ENCODE results near the gene CACNG3. TPM values are rescaled to one million over a fixed set of nuclear protein-coding genes. Genes with fewer than 3 reads are reported as not detected.
"Not testable (repeated sequence)": the region's sequence is repeated elsewhere in the genome, so short reads cannot be mapped to it uniquely, and the experiment has no call there.

The CACNG3 gene
- total RNA-seq, 1 donor = not detected

DNA sequence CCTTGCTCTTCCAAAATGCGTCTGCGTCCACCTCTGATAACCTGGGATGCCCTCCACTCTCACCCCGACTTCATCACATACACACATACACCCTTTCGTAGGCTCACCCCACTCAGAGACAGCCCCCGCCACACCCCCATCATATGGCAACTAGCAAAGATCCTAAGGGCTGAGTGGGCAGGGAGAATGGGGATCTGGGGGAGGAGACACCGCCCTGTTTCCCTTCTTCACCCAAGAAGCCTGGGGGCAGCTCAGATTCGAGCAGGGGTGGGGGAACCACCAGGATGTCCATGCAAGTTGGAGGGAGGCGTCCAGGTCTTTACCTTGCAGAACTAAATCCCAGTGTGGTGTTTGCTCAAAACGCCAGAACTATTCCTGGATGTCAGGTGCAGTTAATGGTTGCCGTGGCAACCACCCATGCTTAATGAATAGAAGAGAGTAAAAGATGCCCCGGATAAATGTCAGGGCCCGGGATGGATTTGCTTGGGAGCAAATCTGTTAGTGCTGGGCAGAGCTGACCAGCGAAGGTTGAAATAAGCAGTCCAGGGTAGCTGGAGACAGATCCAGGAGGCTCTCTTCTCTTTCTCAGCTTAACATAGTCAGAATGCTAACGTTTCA lies 72.8 kb downstream of the CACNG3 start:
- DNase-seq (ENCODE audit: low read depth in 2 of 3, low spot score in 2 of 3) = no peak

DNA sequence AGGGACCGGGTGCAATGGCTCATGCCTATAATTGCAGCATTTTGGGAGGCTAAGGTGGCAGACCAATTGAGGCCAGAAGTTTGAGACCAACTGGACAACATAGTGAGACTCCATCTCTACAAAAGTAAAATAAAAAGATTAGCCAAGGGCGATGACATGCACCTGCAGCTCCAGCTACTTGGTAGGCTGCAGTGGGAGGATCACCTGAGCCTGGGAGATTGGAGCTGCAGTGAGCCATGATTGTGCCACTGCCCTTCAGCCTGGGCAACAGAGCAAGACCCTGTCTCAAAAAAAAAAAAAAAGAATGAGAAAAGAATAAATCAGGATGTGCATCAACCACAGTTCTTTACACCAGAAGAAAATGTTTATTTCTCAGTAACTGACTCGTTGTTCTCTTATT lies 76.0 kb downstream of the CACNG3 start:
- DNase-seq (ENCODE audit: low read depth in 2 of 3, low spot score in 2 of 3) = no peak

DNA sequence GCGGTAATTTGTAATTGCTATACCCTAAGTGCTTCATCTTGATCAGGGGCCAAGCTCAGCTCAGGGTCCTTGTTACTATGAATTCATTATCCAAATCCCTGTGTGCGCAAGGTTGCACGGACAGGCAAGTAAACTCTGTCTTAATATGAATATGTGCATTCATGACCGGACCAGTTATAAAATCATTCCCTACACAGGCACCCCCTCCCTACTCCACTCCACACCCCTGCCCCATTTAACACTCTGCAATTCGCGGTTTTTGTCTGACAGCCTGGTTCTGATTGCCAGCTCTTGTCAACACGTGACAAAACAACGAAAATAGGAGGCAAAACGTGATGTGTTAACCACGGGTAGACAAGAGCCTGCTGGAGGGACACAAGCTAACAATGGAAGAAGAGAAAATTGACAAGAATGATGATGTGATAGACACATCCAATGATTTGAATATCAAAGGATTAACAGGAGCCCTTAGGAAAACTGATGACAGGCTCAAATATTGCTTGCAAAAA lies 76.5 kb downstream of the CACNG3 start:
- DNase-seq (ENCODE audit: low read depth in 2 of 3, low spot score in 2 of 3) = no peak

DNA sequence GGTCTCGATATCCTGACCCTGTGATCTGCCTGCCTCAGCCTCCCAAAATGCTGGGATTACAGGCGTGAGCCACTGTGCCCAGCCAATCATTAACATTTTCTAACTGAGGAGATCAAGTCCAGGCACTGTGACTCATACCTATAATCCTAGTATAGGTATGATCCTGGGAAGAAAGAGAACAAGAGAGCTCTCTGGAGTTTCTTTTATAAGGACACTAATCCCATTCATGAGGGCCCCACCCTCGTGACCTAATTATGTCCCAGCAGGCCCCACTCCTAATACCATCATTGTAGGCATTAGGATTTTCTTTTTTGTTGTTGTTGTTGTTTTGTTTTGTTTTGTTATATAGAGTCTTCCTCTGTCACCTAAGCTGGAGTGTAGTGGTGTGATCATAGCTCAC lies 80.4 kb downstream of the CACNG3 start:
- DNase-seq (ENCODE audit: low read depth in 2 of 3, low spot score in 2 of 3) = no peak

DNA sequence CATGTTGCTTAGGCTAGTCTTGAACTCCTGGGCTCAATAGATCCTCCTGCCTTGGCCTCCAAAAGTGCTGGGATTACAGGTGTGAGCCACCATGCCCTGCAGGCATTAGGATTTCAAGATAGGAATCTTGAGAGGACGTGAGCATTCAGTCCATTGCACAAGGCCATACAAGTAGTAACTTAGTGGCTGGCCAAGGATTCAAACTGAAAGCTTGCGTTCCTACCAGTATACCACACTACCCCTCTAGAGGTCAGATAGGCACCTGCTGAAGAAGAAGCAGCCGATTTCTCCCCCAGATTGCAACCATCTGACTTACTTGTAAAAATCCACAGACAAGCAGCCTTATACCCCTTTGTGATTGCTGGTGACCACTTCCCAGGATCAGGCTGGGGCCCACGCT lies 80.9 kb downstream of the CACNG3 start:
- DNase-seq (ENCODE audit: low read depth in 2 of 3, low spot score in 2 of 3) = no peak

DNA sequence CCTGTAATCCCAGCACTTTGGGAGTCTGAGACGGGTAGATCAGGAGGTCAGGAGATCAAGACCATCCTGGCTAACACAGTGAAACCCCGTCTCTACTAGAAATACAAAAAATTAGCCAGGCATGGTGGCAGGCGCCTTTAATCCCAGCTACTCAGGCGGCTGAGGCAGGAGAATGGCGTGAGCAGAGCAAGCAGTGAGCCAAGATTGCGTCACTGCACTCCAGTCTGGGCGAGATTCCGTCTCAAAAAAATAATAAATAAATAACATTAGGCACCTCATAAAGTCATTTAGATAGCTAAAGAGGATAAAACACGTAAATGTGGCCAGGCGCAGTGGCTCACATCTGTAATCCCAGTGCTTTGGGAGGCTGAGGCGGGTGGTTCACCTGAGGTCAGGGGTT lies 87.7 kb downstream of the CACNG3 start:
- DNase-seq (ENCODE audit: low read depth in 2 of 3, low spot score in 2 of 3) = not testable (repeated sequence)

DNA sequence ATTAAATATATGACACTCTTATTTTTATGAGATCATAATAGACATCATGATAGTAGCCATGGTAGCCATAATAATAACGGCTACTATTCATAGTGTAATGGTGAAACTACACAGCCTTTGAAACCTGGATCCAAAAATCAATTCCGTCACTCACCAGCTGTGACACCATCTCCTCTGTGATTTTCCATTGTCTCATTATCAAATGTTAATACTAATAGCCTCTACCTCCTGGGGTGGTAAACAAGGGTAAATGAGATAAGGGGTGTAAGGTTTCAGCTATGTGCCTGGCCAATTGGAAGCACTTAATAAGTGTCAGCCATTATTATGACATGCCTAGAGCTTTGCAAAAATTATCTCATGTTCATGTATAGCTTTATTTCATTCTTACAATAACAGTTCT lies 88.6 kb downstream of the CACNG3 start:
- DNase-seq (ENCODE audit: low read depth in 2 of 3, low spot score in 2 of 3) = no peak

DNA sequence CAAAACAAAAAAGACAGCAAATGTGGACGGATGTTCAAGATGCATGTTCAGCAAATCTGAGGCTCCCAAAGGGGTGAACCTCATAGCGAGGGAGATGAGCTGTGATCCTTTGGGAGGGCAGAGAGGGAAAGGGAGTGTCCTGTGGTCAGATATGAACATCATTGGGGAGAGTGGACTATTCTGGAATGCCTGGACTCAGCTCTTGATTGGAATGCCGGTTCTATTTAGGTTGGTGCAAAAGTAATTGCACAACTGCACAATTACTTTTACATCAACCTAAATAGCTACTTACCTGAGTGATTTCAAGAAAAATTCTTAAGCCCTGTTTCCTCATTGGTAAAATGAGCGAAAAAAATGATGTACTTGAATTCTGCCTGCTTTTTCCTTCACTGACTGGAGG lies 89.6 kb downstream of the CACNG3 start:
- DNase-seq (ENCODE audit: low read depth in 2 of 3, low spot score in 2 of 3) = no peak

DNA sequence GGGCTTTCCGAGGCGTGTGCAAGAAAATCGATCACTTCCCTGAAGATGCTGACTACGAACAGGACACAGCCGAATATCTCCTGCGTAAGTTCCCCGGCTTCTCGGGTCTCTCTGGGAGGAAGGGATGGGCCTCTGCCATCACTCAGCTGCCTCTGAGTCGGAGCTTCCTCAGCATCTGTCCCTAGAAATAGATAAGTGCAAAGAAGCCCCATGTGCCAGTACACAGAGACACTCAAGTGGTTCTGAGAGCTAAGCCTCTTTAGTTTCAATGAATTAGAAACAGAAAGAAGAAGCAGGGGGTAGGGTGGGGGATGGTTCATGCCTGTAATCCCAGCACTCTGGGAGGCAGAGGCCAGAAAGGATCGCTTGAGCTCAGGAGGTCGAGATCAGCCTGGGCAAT lies 90.6 kb downstream of the CACNG3 start:
- DNase-seq (ENCODE audit: low read depth in 2 of 3, low spot score in 2 of 3) = no peak

DNA sequence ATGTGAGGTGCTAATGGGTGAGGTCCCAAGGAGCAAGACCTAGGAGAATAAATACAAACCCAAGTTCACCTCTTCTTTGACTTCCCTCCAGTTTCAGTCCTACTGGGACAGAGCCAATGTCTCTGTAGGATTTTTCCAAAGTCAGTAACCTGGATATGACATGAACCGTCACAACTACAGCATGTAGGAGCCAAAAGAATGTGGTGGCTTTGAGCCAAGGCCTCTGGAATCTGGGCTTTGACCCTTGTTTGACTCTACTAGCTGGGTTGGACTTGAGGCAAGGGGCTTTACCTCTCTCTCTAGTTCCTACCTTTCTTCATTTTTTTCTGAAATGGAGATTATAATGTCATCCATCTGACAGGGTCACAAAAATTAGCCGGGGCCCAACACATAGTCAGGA lies 91.4 kb downstream of the CACNG3 start:
- DNase-seq (ENCODE audit: low read depth in 2 of 3, low spot score in 2 of 3) = no peak

DNA sequence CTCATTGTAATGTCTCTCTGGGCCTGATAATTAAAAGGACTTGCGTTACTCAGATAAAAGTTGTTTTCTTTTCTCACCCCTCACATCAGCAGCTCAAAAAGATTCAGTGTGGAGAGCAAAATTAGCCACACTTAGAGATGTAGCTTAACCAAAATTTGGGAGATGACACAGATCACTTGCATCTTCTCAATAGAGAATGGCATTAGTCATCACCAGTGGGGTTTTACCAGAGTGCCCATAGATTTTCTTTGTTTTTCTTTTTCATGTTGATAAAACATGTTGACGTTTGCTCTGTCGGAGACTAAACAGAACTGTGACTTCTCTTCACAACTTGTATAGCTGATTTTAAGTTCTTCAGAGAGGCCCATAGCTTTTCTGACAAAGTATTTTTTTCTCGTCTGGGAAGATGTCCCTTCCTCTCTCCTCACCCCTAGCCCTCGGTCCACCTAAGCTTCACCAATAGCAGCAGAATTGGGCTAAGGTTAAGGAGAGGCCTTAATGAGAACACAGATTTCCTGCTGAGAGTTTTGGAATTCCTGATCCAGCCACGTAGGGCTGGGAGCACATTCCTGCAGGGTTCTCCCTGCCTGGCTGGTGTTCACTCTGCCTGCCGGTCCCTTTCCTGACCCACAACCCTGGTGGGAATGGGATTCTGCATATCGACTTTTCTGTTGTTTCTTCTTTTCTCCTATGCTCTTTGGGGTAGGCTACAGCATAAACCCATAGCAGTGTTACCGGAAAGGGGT lies 92.6 kb downstream of the CACNG3 start:
- DNase-seq (ENCODE audit: low read depth in 2 of 3, low spot score in 2 of 3) = no peak

DNA sequence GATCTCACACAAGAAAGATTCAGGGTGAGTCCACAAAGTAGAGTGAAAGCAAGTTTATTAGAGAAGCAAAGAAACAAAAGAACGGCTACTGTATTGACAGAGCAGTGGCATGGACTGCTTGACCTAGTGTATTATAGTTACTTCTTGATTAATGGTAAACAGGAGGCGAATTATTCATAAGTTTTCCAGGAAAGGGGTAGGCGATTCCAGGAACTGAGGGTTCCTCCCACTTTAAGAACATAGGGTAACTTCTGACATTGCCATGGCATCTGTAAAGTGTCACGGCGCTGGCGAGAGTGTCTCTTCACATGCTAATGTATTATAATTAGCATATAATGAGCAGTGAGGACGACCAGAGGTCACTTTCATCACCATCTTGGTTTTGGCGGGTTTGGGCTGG lies 93.2 kb downstream of the CACNG3 start:
- DNase-seq (ENCODE audit: low read depth in 2 of 3, low spot score in 2 of 3) = no peak

DNA sequence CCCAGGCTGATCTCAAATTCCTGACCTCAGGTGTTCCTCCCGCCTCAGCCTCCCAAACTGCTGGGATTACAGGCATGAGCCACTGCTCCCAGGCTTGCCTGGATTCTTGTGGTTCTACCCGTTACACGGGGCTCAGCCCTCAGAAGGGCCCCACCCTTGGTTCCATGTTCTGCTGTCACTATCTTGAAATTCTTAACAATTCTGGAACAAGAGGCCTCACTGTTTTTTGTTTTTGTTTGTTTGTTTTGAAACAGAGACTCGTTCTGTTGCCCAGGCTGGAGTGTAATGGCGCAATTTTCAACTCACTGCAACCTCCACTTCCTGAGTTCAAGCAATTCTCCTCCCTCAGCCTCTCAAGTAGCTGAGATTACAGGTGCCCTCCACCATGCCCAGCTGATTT lies 96.6 kb downstream of the CACNG3 start:
- DNase-seq (ENCODE audit: low read depth in 2 of 3, low spot score in 2 of 3) = no peak

DNA sequence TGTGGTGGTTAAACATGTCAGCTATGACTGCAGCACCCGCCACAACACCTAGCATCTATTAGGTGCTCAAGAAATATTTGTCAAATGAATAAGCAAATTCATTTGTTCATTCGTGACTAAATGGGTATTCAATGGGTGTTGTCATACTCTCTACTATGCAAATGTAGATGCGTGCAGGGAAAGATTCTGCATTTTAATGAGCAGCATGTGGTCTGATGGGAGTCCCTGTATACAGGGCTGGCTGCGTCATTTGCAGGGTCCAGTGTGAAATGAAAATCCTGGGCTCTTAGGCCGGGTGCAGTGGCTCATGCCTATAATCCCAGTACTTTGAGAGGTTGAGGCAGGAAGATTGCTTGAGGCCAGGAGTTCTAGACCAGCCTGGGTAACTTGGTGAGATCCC lies 97.5 kb downstream of the CACNG3 start:
- no peak for DNase-seq (ENCODE audit: low read depth in 2 of 3, low spot score in 2 of 3)

DNA sequence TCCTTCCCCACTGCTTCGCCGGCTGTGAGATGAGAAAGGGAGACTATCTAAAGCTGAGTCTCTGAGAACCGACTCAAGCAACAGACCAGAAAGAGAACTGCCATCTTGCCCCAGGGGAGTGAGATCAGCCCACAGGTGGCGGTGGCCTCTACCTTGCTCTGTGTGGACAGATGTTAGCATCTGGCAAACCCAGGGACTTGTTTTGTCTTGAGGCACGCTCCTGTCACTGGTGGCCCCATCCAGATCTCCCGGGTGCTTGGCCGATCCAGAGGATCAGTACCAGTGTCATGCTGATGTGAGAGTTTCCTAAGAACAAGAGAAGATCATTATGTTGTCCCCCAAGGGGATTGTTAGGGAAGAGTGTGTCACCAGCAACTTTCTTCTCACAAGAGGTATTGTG lies 101.4 kb downstream of the CACNG3 start:
- no peak for DNase-seq (ENCODE audit: low read depth in 2 of 3, low spot score in 2 of 3)

DNA sequence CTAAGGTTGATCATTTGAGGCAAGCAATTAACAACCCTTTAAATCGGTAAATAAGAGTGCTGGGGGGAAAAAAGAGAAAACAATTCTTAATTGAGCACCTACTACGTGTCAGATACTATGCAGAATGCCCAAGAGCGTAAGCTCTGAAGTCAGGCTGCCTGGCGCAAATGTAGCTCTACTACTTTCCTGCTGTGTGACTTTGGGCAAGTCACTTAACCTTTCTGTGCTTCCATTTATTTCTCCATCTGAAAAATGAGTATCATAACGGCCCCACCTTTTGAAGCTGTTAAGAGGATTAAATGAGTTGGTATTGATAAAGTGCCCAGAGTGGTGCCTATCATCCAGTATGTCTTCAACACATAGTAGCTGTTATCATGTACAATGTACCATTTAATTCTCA lies 102.0 kb downstream of the CACNG3 start:
- no peak for DNase-seq (ENCODE audit: low read depth in 2 of 3, low spot score in 2 of 3)

DNA sequence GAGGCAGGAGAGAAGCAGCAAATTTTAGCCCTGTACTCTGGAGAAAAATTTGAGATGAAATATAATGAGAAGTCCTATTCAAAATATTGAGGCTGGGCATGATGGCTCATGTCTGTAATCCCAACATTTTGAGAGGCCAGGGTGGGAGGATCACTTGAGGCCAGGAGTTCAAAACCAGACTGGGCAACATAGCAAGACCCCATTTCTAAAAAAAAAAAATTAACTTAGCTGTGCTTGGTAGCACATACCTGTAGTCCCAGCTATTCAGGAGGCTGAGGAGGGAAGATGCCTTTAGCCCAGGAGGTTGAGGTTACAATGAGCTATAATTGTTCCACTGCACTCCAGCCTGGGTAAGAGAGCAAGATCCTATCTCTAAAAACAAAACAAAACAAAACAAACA lies 103.4 kb downstream of the CACNG3 start:
- DNase-seq (ENCODE audit: low read depth in 2 of 3, low spot score in 2 of 3) = no peak

DNA sequence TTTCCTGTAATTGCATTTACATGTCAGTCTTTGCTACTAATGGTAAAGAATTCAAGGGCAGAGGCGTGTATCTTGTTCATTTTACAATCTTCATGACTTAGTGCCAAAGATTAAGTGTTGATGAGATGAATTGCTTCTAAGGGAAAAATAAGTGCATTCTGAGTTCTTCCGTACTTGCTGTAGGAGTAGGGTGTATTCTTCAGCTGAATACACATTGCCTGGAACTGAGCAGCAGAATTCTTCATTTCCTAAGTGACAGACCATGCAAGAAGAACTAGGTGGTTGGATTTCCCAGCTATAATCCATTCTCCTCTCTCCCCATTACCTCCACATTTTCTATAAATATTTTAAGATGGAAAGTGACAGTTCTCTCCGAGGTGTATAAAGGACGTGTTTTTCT lies 104.8 kb downstream of the CACNG3 start:
- no peak for DNase-seq (ENCODE audit: low read depth in 2 of 3, low spot score in 2 of 3)

DNA sequence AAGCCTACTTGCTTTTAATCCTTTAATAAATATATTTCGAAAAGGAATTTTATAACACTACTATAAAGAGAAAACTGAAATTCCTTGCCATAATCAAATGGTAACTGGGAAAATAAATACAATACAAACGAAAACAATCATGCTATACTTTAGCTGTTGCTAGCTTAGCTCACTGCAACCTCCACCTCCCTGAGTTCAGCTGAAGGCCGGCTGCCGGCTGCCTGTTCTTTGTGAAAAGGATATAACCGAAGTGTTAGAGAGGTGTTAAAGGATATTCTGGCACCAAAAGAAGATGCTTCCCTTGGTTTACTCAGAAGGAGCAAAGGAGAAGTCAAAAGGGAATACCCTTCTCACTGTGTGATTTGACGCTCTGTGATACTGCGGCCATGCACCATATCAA lies 108.5 kb downstream of the CACNG3 start:
- DNase-seq (ENCODE audit: low read depth in 2 of 3, low spot score in 2 of 3) = no peak

DNA sequence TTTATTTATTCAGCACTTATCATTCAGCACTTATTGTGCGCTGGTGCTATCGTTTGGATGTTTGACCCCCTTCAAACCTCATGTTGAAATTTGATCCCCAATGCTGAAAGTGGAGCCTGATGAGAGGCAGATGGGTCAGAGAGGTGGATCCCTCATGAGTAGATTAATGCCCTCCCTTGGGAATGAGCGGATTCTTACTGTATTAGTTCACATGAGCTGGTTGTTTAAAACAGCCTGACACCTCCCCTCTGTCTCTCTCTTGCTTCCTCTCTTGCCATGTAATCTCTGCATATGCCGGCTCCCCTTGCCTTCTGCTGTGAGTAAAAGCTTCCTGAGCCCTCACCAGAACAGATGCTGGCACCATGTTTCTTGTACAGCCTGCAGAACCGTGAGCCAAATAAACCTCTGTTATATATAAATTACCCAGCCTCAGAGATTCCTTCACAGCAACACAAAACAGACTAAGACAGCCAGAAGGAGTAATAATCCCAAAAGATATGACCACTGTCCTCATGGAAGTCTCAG lies 111.1 kb downstream of the CACNG3 start:
- DNase-seq (ENCODE audit: low read depth in 2 of 3, low spot score in 2 of 3) = no peak

DNA sequence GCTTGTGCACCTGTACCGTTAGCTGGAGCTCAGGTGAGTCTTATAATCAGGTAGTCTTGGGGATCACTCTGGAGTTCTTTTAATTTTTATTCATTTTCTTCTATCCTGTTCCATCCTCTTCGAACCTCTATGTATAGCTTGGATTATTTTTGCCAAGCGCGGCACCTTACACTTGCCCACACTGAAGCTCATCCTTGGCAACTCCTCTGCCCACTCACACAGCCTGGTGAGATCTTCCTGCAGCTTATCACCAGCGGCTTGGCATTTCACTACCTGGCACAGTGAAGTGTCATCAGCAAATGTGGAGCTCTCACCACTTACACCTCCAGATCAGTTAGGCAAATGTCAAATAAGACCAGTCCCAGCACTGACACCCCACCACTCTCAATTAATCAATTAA lies 116.7 kb downstream of the CACNG3 start:
- no peak for DNase-seq (ENCODE audit: low read depth in 2 of 3, low spot score in 2 of 3)

DNA sequence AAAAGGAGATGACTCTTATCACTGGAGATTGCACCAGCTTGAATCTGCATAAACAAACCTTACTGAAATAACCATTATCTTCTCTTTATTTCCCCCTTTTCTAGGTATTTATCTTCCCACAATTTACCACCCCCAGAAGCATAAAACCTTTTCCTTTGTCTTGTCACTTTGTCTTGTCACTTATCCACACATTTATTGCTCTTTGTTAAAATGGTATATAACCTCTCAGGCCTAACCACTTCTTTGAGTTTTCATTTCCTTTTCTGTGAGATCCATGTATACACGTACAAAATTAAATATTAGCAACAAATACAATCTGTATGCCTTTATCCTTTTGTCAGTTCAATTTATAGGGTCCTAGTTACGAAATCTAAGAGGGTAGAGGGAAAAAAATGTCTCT lies 122.9 kb downstream of the CACNG3 start:
- no peak for DNase-seq (ENCODE audit: low read depth in 2 of 3, low spot score in 2 of 3)

Measured in hematopoietic multipotent progenitor cell (in vitro differentiated cells).